Astrocyte (in vitro differentiated cells and primary cell): ENCODE measurements around the gene ARSG. TPM values are rescaled to one million over a fixed set of nuclear protein-coding genes. Genes with fewer than 3 reads are reported as not detected.
"Not testable (repeated sequence)": the region's sequence is repeated elsewhere in the genome, so short reads cannot be mapped to it uniquely, and the experiment has no call there.

ENCODE experiments used
- DNase-seq: peaks from one replicate; pipeline ENCODE4 v3.0.0-alpha.2; 2010; ENCODE audit warnings: low read depth
- FAIRE-seq: peaks from 2 replicates; lab custom pipeline; 2011; peaks lifted over from hg19 to GRCh38; lab: Jason Lieb, UNC
- H2AFZ ChIP-seq: 2 replicates; pipeline ENCODE4 v1.6.0; 2012; ENCODE audit warnings: low read depth, low read length, inconsistent platforms
- H3K27ac ChIP-seq: 2 replicates; pipeline ENCODE4 v1.5.1; 2011; ENCODE audit warnings: low read depth, low read length, inconsistent platforms
- H3K27me3 ChIP-seq: 2 replicates; pipeline ENCODE4 v1.6.0; 2011; ENCODE audit warnings: low read length, inconsistent platforms; ENCODE audit not compliant: insufficient read depth
- H3K36me3 ChIP-seq: 2 replicates; pipeline ENCODE4 v1.5.1; 2011; ENCODE audit warnings: low read length, inconsistent platforms; ENCODE audit not compliant: insufficient read depth
- H3K4me1 ChIP-seq: 2 replicates; pipeline ENCODE4 v1.5.1; 2011; ENCODE audit warnings: low read length, inconsistent platforms; ENCODE audit not compliant: insufficient read depth
- H3K4me2 ChIP-seq: 2 replicates; pipeline ENCODE4 v1.6.0; 2012; ENCODE audit warnings: low read length, inconsistent platforms
- H3K4me3 ChIP-seq: 2 replicates; pipeline ENCODE4 v1.5.1; 2011; ENCODE audit warnings: low read depth, mild to moderate bottlenecking, low read length, inconsistent platforms; ENCODE audit not compliant: insufficient read depth
- H3K79me2 ChIP-seq: 2 replicates; pipeline ENCODE4 v1.6.0; 2012; ENCODE audit warnings: mild to moderate bottlenecking, low read length, inconsistent platforms; ENCODE audit not compliant: insufficient read depth
- H3K9ac ChIP-seq: 2 replicates; pipeline ENCODE4 v1.6.0; 2012; ENCODE audit warnings: mild to moderate bottlenecking, low read length, inconsistent platforms
- H3K9me3 ChIP-seq: 2 replicates; pipeline ENCODE4 v1.5.1; 2012; ENCODE audit warnings: low read depth, mild to moderate bottlenecking, low read length, inconsistent platforms; ENCODE audit not compliant: insufficient read depth
- H4K20me1 ChIP-seq: 2 replicates; pipeline ENCODE4 v1.6.0; 2012; ENCODE audit warnings: low read length, inconsistent platforms; ENCODE audit not compliant: insufficient read depth
- H3K27ac Mint-ChIP-seq: one replicate; pipeline ENCODE4 v1.8.0; 2021; ENCODE audit warnings: mild to moderate bottlenecking, mixed read lengths; ENCODE audit not compliant: unreplicated experiment
- H3K27me3 Mint-ChIP-seq: one replicate; pipeline ENCODE4 v1.8.0; 2021; ENCODE audit warnings: low read depth, mixed read lengths; ENCODE audit not compliant: unreplicated experiment
- H3K36me3 Mint-ChIP-seq: one replicate; pipeline ENCODE4 v1.8.0; 2021; ENCODE audit warnings: low read depth, mixed read lengths; ENCODE audit not compliant: unreplicated experiment
- H3K4me1 Mint-ChIP-seq: one replicate; pipeline ENCODE4 v1.8.0; 2021; ENCODE audit warnings: low read depth, mixed read lengths; ENCODE audit not compliant: unreplicated experiment
- H3K4me3 Mint-ChIP-seq: one replicate; pipeline ENCODE4 v1.8.0; 2021; ENCODE audit warnings: mild to moderate bottlenecking, moderate library complexity, mixed read lengths; ENCODE audit not compliant: unreplicated experiment
- H3K9me3 Mint-ChIP-seq: one replicate; pipeline ENCODE4 v1.8.0; 2021; ENCODE audit warnings: mild to moderate bottlenecking, mixed read lengths; ENCODE audit not compliant: unreplicated experiment
- CTCF ChIP-seq: IDR thresholded peaks from 2 replicates; pipeline ENCODE4 v1.5.1; 2011; ENCODE audit warnings: low read depth, mild to moderate bottlenecking, inconsistent platforms, low read length, moderate library complexity; ENCODE audit not compliant: insufficient read depth
- EZH2 ChIP-seq: IDR thresholded peaks from 2 replicates; pipeline ENCODE4 v1.6.1; 2012; ENCODE audit warnings: mild to moderate bottlenecking, low read length, inconsistent platforms; ENCODE audit not compliant: insufficient read depth
- total RNA-seq: library from RNA; stranded (reverse); gene quantifications from 2 replicates; pipeline ENCODE4 v1.2.1, GENCODE V29; 2021

The ARSG gene
- total RNA-seq, 1 donor from 2014 or later: 2.6 TPM

- no peak for FAIRE-seq
- Mint-ChIP-seq H3K36me3 (peaks cover 14% of the 10 kb centered on the region), H3K9me3 (peaks cover 15% of the 10 kb centered on the region), H3K27me3 (peaks cover 3% of the 10 kb centered on the region), H3K4me3 (no peak overlapping the region), H3K27ac (no peak overlapping the region), H3K4me1 (no peaks in the 10 kb centered on the region)
- Histone ChIP-seq H3K4me3 (no peak overlapping the region), H3K79me2 (no peaks in the 10 kb centered on the region), H2AFZ (no peak overlapping the region), H3K9ac (no peak overlapping the region), H3K9me3 (no peaks in the 10 kb centered on the region), H3K36me3 (no peaks in the 10 kb centered on the region), H3K4me1 (peaks cover 7% of the 10 kb centered on the region), H3K27ac (no peak overlapping the region), H3K4me2 (no peak overlapping the region), H3K27me3 (no peaks in the 10 kb centered on the region), H4K20me1 (no peaks in the 10 kb centered on the region)
- TF ChIP-seq CTCF (no peak), EZH2 (no peak)
- DNase-seq: no peak
These were observed 15.5 kb downstream of the ARSG start for GRCh38 chr17:68306819-68307218.

- no peaks in the 10 kb centered on the region for H3K27me3 ChIP-seq
- TF ChIP-seq CTCF (no peak), EZH2 (no peak)
- H3K4me3 ChIP-seq: no peak overlapping the region
- Mint-ChIP-seq H3K27me3 (peaks cover under 1% of the 10 kb centered on the region), H3K4me3 (no peak overlapping the region), H3K4me1 (peaks cover 4% of the 10 kb centered on the region), H3K27ac (no peak overlapping the region), H3K36me3 (peaks cover 16% of the 10 kb centered on the region), H3K9me3 (peaks cover 13% of the 10 kb centered on the region)
- FAIRE-seq (no peak), DNase-seq (no peak)
- H4K20me1 ChIP-seq: no peaks in the 10 kb centered on the region
- H2AFZ ChIP-seq: no peak overlapping the region
- no peaks in the 10 kb centered on the region for H3K36me3 ChIP-seq
- peaks cover 5% of the 10 kb centered on the region for H3K4me1 ChIP-seq
- H3K4me2 ChIP-seq: no peak overlapping the region
- H3K9ac ChIP-seq: no peak overlapping the region
- H3K27ac ChIP-seq: no peak overlapping the region
- H3K9me3 ChIP-seq: no peaks in the 10 kb centered on the region
- H3K79me2 ChIP-seq: no peaks in the 10 kb centered on the region
These were observed 16.1 kb downstream of the ARSG start for GRCh38 chr17:68307443-68307842.

GRCh38 chr17:68308486-68308885 is 17.2 kb downstream of the ARSG start:
- H3K9me3 Mint-ChIP-seq, H3K4me1 Mint-ChIP-seq, H3K4me3 ChIP-seq, H3K4me1 ChIP-seq, H3K27ac ChIP-seq, H4K20me1 ChIP-seq, H3K4me2 ChIP-seq, DNase-seq, H3K79me2 ChIP-seq, H3K9me3 ChIP-seq, H3K9ac ChIP-seq, H3K27me3 ChIP-seq, FAIRE-seq, H2AFZ ChIP-seq, H3K4me3 Mint-ChIP-seq, H3K36me3 ChIP-seq, H3K27me3 Mint-ChIP-seq, H3K27ac Mint-ChIP-seq: not testable (repeated sequence)
- peaks cover 16% of the 10 kb centered on the region for H3K36me3 Mint-ChIP-seq

GRCh38 chr17:68309066-68309670 is 17.9 kb downstream of the ARSG start:
- H3K27me3 Mint-ChIP-seq, H2AFZ ChIP-seq, H3K79me2 ChIP-seq, H3K9me3 Mint-ChIP-seq, H3K27ac Mint-ChIP-seq, H3K27me3 ChIP-seq, FAIRE-seq, H3K4me2 ChIP-seq, H3K4me3 Mint-ChIP-seq, DNase-seq, H4K20me1 ChIP-seq, H3K4me3 ChIP-seq, H3K4me1 Mint-ChIP-seq, H3K9me3 ChIP-seq, H3K4me1 ChIP-seq, H3K27ac ChIP-seq, H3K9ac ChIP-seq, H3K36me3 ChIP-seq: not testable (repeated sequence)
- H3K36me3 Mint-ChIP-seq: peaks cover 16% of the 10 kb centered on the region
